IPS-NIHi7 (cell line): ENCODE data around the gene GPSM1.
"Not testable (repeated sequence)": the region's sequence is repeated elsewhere in the genome, so short reads cannot be mapped to it uniquely, and the experiment has no call there.

Source experiments
- DNase-seq: peaks from one replicate; pipeline ENCODE4 v3.0.0; 2012; ENCODE audit warnings: mixed read lengths; ENCODE audit errors: extremely low spot score

Gene GPSM1

GRCh38 chr9:136318111-136318775, 9.1 kb upstream of the GPSM1 start:
- DNase-seq = no peak

- DNase-seq = no peak
Measured at GRCh38 chr9:136318776-136319241, 8.5 kb upstream of the GPSM1 start.

- not testable (repeated sequence) for DNase-seq
Measured at GRCh38 chr9:136319244-136319643, 8.1 kb upstream of the GPSM1 start.

GRCh38 chr9:136319955-136320354, 7.4 kb upstream of the GPSM1 start:
- not testable (repeated sequence) for DNase-seq

- not testable (repeated sequence) for DNase-seq
Measured at GRCh38 chr9:136320972-136321371, 6.4 kb upstream of the GPSM1 start.

- no peak for DNase-seq
Measured at GRCh38 chr9:136321561-136321960, 5.8 kb upstream of the GPSM1 start.

- DNase-seq = no peak
Measured at GRCh38 chr9:136322756-136323330, 4.5 kb upstream of the GPSM1 start.

- no peak for DNase-seq
Measured at GRCh38 chr9:136323371-136323789, 4.0 kb upstream of the GPSM1 start.

GRCh38 chr9:136324501-136325300, 2.6 kb upstream of the GPSM1 start:
- peak; percentile 55 for DNase-seq

GRCh38 chr9:136325358-136325757, 2.0 kb upstream of the GPSM1 start:
- no peak for DNase-seq

- DNase-seq = peak; percentile 70
Measured at GRCh38 chr9:136326061-136326760, 1.1 kb upstream of the GPSM1 start.

- DNase-seq = no peak
Measured at GRCh38 chr9:136326761-136327303, 507 bp upstream of the GPSM1 start.

GRCh38 chr9:136328011-136328621, 777 bp downstream of the GPSM1 start:
- DNase-seq = no peak

- no peak for DNase-seq
Measured at GRCh38 chr9:136328622-136329041, 1.3 kb downstream of the GPSM1 start.

- no peak for DNase-seq
Measured at GRCh38 chr9:136329211-136329627, 1.9 kb downstream of the GPSM1 start.

- no peak for DNase-seq
Measured at GRCh38 chr9:136329636-136330405, 2.5 kb downstream of the GPSM1 start.

- no peak for DNase-seq
Measured at GRCh38 chr9:136330406-136330990, 3.2 kb downstream of the GPSM1 start.

- no peak for DNase-seq
Measured at GRCh38 chr9:136331030-136331429, 3.7 kb downstream of the GPSM1 start.

- DNase-seq = no peak
Measured at GRCh38 chr9:136331556-136332481, 4.5 kb downstream of the GPSM1 start.
